CD4-positive, alpha-beta T cell treated with Interleukin-6 at 100 ng/mL for 8 hours (primary cell): ENCODE data around the gene SEC14L6.

ENCODE experiments used
- DNase-seq: peaks from one replicate; pipeline ENCODE4 v3.0.0-alpha.2; 2020; ENCODE audit warnings: mixed read lengths, low spot score

Gene SEC14L6

GRCh38 chr22:30495041-30495784, 51.3 kb downstream of the SEC14L6 start:
- no peak for DNase-seq

DNA sequence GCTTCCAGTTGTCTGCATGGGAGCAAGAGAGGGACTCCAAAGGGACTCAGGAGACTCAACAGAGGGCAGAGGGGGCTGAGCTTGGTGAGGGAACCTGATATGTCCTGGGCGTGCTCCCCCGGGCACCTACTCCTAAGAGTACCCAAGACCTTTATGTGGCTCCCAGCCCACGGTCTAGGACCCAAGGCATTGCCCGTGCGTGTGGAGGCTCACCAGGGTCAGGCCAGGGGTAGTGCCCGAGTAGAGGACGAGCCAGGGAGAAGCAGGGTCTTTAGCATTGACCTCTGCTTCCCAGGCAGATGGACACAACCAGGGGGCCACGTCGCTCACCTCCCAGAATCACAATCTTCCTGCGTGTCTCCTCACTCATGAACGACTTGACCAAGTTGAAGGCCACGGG, 54.4 kb downstream of the SEC14L6 start:
- DNase-seq = no peak

GRCh38 chr22:30491381-30491780, 55.2 kb downstream of the SEC14L6 start:
- no peak for DNase-seq

- no peak for DNase-seq
These were observed 56.1 kb downstream of the SEC14L6 start for GRCh38 chr22:30490399-30490798.

DNA sequence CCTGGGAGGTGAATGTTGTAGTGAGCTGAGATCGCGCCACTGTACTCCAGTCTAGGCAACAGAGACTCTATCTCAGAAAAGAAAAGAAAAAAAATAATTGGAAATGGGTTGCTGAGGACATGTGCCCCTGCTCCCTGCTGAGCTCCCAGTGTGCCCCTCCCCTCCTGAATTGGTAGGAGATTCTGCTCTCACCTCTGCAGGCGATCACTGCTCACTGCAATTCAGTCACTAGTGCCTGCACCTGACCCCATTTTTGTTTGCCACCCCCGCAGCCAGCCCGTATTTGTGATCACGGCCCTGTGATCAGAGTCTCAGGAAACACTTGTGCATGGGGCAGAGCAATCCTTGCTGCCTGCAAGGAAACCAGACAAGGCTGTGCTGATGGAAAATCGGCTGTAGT, 58.4 kb downstream of the SEC14L6 start:
- DNase-seq = no peak

GRCh38 chr22:30486661-30487115, 59.9 kb downstream of the SEC14L6 start:
- DNase-seq = no peak

DNA sequence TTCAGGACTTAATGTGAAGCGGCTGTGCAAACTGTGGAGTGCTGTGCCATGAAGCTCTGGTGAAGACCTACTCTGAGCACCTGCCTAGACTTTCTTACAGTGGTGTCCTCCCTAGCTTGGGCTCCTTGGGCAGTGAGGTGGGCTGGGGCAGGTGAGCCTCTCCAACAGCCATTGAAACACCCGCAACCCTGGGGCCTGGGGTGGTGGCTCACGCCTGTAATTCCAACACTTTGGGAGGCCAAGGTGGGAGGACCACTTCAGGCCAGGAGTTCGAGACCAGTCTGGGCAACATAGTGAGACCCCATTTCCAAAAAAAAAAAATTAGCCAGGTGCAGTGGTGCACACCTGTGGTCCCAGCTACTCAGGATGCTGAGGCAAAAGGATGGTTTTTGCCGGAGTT, 60.4 kb downstream of the SEC14L6 start:
- no peak for DNase-seq

DNA sequence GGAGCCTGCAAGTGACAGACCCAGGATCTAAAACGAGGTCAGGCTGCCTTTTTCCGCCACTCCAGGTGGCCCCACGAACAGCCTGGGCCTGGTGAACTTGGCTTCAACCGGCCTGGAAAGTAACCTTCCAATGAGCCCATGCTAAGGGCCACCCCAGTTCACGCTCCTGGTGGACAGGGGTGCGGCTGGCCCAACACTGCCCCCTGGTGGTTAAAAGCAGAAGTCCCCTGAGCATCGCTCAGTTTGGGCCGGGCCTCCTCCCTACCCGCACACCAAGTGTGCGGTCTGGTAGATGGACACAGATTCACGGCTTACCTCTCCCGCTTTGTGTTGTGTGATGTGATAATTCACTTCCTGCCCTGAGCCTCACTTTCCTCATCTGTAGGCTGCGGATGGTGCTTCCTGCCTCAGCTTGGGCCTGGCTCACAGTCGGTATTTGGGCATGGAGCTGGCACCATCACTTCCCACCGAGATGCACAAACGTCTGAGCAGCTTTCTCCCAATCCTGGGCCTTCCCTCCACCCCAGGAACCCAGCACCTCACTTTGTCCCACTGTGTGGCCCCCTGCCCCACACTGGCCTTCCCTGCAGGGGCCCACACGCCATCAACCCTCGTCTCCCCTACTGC, 61.1 kb downstream of the SEC14L6 start:
- peak; percentile 75 for DNase-seq

DNA sequence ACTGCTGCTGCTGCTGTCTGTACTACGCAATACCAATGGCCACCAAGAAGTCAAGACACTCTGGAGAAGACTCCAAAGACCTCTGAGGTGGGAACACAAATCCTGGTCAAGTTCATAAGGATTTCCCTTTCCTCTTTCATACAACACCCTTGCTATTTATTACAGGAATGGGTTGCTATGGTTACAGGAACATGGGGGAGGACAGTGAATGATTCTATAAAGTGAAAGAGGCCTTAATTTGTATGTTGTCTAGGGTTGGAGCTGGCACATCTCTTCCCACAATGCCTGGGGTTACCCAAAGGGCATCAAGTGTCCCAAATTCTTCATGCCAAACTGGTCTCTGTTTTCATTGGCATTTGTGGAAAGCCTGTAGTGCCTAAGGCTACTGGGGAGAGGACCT, 63.4 kb downstream of the SEC14L6 start:
- DNase-seq = no peak

DNA sequence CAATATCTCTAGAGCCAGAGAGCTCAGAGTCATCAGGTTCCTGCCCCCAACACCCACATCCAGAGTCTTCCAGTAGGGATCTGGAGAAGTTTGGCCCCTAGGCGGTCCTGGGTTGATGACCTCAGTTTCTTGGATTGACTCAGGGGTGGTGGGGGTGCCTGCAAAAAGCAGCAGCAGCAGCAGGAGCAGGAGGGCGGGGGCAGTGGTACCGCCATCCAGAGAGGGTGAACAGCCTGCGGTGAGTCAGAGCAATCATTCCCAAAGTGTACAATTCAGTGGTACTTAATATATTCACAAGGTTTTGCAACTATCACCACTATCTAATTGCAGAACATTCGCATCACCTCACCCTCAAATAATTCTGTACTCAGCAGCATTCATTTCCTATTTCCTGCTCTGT, 64.8 kb downstream of the SEC14L6 start:
- no peak for DNase-seq

DNA sequence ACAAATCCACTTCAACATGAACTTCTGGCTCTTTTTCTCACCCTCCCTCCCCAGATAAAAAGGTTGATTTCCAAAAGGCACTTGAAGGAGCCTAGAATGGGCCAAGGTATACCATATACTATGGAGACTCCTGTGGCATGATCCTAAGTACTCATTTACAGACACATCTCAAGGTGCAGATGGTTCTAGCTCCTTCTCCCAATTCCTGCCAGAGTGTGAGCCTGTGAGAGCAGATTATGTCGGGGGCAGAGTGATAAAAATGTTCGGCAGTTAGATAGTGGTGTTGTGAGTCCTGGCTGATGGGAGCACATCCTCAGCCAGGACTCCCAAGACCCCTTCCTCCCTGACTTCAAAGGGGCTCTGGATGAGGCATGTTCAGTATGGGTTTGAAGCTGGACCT, 66.6 kb downstream of the SEC14L6 start:
- no peak for DNase-seq

- no peak for DNase-seq
These were observed 71.7 kb downstream of the SEC14L6 start for GRCh38 chr22:30474683-30475424.

- no peak for DNase-seq
These were observed 72.4 kb downstream of the SEC14L6 start for GRCh38 chr22:30474121-30474520.

DNA sequence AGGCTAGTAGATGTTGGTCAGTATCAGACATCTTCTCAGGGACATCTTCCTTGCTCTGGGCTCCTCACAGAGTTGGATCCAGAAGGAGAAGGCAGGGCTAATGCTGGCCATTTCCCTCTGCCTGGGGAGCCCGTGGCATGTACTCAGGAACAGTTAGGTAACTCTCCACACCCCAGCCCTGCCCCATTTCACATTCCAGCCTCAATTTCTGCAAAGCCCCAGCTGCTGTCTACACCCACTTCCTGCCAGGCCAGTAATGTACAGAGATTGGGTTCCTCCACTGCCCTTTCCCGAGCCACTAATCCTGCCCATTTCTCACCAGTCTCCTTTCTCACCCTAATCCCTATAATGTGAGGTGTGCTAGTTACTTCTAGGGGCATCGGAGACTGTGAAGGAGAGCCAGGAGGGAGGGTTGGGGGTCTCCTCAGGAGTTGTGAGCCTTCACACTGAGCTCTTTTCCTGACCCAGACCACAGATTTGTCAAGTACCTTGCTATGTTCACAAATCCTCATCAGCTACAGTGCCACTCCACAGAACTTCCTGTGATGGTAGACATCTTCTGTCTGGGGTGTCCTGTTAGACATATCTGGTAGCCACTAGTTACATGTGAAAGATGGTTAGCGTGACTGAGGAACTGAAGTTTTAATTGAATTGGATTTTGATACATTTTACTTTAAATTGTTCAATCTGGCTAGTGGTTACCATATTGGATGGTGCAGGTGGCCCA, 73.4 kb downstream of the SEC14L6 start:
- no peak for DNase-seq
